GM13976 (cell line): Measurements from ENCODE around the gene C22orf31.

Source experiments
- DNase-seq: peaks from one replicate; pipeline ENCODE4 v3.0.0; 2012; ENCODE audit warnings: low spot score
- in situ Hi-C: fragments of 300-500 bp; cut with MboI; formaldehyde crosslinking; loops from one replicate; pipeline ENCODE4 v1.12.0; 2022; ENCODE audit warnings: low sequenced_read_pairs, mixed read lengths, inconsistent platforms; ENCODE audit not compliant: unreplicated experiment
- TF ChIP-seq, protein P1 (sequence below): IDR thresholded peaks from 2 replicates; pipeline ENCODE4 v1.5.1; 2012; ENCODE audit warnings: borderline replicate concordance, mild to moderate bottlenecking; ENCODE audit not compliant: insufficient read depth; ENCODE audit errors: extremely low read depth, missing control alignments, control extremely low read depth

Gene C22orf31

DNA sequence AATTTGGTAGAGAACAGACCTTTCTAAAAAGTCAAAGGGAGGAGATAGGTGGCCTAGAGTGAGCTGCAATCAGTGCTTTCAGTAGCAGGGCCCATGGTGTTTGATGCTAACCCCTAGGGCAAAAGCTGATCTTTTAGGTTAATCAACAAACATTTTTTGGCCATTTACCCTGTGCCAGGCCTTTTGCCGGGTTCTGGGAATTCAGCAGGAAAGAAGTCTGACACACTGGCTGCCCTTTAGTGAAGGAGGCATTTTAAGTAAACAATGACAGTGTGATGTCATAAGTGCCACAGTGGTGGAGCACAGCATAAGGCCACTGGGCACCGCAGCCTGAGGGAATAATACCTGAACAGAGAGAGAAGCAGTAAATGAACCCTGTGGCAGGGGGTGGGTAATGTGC is 29.0 kb downstream of the C22orf31 start:
- DNase-seq = no peak
- in situ Hi-C loops = loop anchor here (10.0 kb wide), 1 partner anchor 428 kb away; no protein-coding TSS in a partner anchor
- TF ChIP-seq, protein P1, sequence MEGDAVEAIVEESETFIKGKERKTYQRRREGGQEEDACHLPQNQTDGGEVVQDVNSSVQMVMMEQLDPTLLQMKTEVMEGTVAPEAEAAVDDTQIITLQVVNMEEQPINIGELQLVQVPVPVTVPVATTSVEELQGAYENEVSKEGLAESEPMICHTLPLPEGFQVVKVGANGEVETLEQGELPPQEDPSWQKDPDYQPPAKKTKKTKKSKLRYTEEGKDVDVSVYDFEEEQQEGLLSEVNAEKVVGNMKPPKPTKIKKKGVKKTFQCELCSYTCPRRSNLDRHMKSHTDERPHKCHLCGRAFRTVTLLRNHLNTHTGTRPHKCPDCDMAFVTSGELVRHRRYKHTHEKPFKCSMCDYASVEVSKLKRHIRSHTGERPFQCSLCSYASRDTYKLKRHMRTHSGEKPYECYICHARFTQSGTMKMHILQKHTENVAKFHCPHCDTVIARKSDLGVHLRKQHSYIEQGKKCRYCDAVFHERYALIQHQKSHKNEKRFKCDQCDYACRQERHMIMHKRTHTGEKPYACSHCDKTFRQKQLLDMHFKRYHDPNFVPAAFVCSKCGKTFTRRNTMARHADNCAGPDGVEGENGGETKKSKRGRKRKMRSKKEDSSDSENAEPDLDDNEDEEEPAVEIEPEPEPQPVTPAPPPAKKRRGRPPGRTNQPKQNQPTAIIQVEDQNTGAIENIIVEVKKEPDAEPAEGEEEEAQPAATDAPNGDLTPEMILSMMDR = no peak

DNA sequence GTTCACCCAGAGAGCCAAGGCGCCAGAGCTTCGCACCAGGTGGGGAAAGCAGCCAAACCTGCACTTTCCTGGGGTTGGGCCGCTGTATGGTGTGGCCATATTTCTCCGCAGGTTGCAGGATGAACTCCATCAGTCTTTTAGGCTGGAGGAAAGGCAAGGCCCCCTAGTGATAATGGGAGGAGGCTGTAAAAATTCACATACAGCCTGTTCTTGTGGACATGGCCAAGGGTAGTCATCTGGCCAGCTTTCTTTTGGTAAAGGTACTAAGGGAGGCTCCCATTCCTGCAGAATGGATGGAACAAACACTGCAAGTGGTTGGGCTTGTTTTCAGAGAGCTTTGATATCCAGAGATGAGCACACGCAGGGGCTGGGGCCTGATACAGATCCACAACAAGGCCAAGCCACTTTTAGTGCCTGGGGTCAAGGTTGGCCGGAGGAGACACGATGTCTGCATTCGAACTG is 29.6 kb downstream of the C22orf31 start:
- TF ChIP-seq, protein P1 = no peak
- in situ Hi-C loops = loop anchor here (10.0 kb wide), 1 partner anchor 427 kb away; no protein-coding TSS in a partner anchor
- no peak for DNase-seq

DNA sequence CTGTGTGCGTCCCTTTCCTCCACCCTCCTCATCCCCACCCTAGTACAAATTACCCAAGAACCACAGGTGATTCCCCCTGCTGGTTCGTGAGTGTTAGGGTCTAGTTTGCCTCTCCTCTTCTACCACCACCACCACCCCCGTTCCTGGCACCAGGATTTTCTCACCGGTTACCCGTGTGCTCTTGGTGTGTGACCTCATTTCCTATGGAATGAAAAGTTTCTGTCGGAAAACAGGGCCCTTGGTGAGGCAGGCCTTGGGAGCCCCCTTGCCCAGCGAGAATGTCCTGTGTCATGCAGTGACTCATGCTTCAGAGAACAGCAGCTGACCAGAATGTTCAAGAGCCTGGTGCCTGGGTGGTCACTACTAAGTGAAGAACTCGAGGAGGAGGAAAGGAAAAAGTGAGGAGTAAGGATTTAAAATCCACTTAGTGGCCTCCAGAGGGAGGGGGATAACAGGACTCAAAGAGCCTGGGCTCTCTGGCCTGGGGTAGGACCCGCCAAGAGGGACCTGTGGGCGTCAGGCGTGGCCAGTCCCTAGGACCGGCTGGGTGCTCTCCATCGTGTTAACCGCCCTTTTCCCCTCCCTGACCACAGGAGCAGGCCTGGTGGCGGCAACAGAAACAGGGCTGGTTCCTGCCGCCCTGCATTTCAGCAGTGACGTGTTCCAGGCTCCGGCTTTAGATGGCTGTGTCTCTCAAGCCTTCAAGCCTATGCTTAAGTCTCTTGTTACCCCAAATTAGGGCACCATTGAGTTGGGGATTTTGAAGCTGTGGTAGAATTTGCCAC is 30.2 kb downstream of the C22orf31 start:
- TF ChIP-seq, protein P1 = no peak
- in situ Hi-C loops = loop anchor here (10.0 kb wide), 1 partner anchor 427 kb away; no protein-coding TSS in a partner anchor
- DNase-seq = peak; percentile 35

DNA sequence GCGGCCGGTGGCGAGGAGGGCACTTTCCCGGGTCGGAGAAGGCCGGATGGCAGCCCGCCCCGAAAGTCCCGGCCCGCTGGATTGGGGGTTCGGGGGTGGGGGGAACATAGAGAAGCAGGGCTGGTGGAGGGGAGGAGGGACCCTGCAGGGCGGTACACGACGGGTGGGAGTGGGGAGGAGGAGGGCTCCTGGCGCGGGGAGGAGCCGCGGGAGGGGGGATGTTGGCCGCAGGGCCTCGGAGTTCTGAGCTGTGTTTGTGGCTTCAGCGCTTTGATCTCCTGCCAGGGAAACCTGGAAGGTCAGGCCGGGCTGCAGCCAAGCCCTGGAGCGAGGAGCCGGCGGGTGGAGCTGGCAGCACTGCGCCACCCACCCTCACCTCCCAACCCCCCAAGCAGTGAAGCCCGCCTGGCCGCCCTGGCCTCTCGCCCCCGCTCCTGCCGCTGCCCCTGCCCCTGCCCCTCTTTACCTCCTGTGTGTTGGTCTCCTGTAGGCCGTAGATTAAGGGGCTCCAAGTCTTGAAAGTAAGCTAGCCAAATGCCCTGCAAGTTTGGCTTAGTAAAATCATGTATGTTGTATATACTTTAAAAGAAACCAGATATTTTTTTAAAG is 30.9 kb downstream of the C22orf31 start:
- TF ChIP-seq, protein P1 = no peak
- in situ Hi-C loops = loop anchor here (10.0 kb wide), 1 partner anchor 426 kb away; no protein-coding TSS in a partner anchor
- peak; percentile 46 for DNase-seq

DNA sequence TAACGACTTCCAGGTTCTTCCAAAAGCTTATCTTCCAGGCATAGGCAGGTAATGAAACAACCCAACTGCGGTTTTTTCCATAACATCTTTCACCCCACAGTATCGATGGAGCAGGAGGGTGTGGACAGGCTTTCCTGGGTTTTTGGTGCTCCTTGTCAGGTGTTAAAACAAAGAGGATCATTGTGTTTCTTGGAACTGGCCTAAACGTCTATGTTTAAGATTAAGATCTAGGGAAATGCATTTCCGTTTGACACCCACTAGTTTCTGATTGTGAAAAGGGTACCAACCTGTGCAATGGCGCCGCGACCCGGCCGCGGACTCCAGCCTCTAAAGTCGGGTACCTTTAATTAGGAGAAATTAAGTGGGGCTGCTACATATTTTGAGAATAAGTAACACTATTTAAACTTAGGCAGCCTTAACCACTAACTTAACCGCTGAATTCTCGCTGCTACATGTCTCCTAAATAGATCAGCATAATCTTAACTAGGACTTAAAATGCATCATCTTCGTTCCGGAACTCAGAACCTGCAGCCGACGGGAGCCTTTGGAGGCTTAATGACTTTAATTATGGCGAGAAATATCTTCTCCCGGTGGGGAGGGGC is 31.5 kb downstream of the C22orf31 start:
- TF ChIP-seq, protein P1 = no peak
- in situ Hi-C loops = loop anchor here (10.0 kb wide), 1 partner anchor 425 kb away; no protein-coding TSS in a partner anchor
- no peak for DNase-seq

DNA sequence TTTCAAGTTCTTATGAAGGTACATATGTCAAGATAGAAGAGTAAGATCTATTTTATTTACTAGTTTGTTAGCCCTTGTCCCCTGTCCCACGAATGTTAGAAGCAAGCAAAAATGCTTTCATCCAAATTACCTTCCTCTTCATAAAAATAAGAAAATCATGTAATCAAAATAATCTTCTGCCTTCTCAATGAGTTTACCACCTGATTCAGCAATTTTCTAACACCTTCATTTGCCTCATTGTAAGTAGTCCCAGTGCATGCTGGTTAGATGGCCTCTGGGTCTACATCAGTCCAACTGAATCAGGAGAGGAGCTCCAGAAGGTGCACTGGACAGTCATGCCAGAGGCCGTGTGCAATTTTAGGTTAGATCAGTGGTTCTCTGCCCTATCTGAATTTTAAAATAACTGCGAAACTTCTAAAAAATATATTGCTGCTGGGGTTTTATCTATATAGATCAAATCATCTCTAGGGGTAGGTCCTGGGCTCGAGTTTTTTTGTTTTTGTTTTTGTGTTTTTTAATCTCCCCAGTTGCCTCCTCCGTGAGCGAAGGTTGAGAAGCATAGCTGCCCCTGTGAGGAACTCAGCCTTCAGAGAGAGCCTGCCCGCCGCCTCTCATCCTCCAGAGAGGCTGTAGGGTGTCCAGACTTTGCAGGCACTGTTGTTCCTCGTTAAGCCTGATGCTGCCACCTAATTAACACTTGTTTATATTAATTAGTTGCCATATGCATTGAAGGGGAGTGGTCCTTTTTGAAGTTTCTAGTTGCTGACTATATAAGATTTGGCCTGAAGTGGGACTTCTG is 32.2 kb downstream of the C22orf31 start:
- TF ChIP-seq, protein P1 = no peak
- DNase-seq = no peak
- in situ Hi-C loops = no loop called here
